Measurements from ENCODE around the gene GRPEL2.
A peak's percentile ranks its signal among the peaks of the same experiment; 100 is the strongest.

DNA sequence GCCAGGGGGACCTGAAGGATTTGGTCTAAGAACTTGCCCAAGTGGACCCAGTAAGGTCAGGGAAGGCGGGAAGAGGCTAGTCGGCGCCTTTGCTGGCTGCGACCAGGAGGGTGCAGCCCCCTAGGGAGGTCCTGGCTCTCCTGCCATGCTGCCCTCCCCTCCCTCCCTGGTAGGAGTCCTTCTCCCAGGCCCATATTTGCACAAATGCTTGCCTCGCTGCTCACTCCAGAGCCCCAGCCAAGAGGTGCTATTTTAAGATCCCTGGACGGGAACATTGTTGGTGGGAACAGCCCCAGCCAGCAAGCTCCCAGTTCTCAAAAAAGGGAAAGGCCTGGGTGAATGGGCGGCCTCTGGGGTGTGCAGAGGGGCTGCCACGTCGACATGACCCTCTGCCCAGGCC lies 38.1 kb downstream of the GRPEL2 start:
- TF ChIP-seq, protein P1, sequence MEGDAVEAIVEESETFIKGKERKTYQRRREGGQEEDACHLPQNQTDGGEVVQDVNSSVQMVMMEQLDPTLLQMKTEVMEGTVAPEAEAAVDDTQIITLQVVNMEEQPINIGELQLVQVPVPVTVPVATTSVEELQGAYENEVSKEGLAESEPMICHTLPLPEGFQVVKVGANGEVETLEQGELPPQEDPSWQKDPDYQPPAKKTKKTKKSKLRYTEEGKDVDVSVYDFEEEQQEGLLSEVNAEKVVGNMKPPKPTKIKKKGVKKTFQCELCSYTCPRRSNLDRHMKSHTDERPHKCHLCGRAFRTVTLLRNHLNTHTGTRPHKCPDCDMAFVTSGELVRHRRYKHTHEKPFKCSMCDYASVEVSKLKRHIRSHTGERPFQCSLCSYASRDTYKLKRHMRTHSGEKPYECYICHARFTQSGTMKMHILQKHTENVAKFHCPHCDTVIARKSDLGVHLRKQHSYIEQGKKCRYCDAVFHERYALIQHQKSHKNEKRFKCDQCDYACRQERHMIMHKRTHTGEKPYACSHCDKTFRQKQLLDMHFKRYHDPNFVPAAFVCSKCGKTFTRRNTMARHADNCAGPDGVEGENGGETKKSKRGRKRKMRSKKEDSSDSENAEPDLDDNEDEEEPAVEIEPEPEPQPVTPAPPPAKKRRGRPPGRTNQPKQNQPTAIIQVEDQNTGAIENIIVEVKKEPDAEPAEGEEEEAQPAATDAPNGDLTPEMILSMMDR (IDR thresholded peaks at IDR 0.05) = no peak
- peak in 1 of 4 donors; percentile 7 for TF ChIP-seq POLR2A (IDR thresholded peaks at IDR 0.05)

Data from esophagus squamous epithelium (tissue), 4 donors.